Breast epithelium (tissue), 3 donors: ENCODE measurements around the gene LYPLAL1.

Source experiments
- POLR2A ChIP-seq: fragments of 450-650 bp; IDR thresholded peaks from one replicate; pipeline ENCODE4 v1.6.1; 2016; ENCODE audit warnings: antibody characterized with exemption, mild to moderate bottlenecking, moderate library complexity
- POLR2AphosphoS5 ChIP-seq, 3 donors: sonication (generic); formaldehyde crosslinking; IDR thresholded peaks; one replicate each; pipeline ENCODE4 v1.6.1; 2017; ENCODE audit warnings: antibody characterized with exemption in 3 of 3
- TF ChIP-seq, protein P1 (sequence below), 3 donors: fragments of 450-650 bp; IDR thresholded peaks; one replicate each; pipeline ENCODE4 v1.5.1; 2016 to 2017; ENCODE audit warnings: antibody characterized with exemption in 3 of 3, mild to moderate bottlenecking in 3 of 3, moderate library complexity in 3 of 3

DNA sequence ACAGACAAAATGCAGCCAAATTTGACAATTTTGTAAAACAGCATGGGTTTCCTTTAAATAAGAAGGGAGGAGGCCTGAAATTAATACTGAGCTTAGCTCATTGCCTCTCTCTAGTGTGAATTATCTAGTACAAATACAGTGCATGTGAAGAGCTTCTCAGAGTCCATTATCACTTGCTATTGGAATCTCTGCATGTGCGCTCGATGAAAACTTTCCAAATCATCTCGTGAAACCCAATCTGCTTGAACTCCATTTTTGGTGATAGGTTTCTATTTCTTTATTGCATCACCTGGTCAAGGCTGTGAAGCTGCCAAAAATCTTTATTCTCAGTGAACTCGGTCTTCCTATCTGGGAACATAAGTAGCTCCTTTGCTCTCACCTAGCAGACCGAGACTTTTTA is 49.5 kb upstream of the LYPLAL1 start:
- TF ChIP-seq POLR2AphosphoS5 (IDR thresholded peaks at IDR 0.05) (no peak), POLR2A (no peak)
- TF ChIP-seq, protein P1, sequence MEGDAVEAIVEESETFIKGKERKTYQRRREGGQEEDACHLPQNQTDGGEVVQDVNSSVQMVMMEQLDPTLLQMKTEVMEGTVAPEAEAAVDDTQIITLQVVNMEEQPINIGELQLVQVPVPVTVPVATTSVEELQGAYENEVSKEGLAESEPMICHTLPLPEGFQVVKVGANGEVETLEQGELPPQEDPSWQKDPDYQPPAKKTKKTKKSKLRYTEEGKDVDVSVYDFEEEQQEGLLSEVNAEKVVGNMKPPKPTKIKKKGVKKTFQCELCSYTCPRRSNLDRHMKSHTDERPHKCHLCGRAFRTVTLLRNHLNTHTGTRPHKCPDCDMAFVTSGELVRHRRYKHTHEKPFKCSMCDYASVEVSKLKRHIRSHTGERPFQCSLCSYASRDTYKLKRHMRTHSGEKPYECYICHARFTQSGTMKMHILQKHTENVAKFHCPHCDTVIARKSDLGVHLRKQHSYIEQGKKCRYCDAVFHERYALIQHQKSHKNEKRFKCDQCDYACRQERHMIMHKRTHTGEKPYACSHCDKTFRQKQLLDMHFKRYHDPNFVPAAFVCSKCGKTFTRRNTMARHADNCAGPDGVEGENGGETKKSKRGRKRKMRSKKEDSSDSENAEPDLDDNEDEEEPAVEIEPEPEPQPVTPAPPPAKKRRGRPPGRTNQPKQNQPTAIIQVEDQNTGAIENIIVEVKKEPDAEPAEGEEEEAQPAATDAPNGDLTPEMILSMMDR (IDR thresholded peaks at IDR 0.05), result no peak
